22Rv1 (cell line): ENCODE results near the gene NFIA.

Experiments
- CTCF ChIP-seq: fragments of 450-650 bp; IDR thresholded peaks from 2 replicates; pipeline ENCODE4 v1.5.1; 2017; ENCODE audit warnings: mild to moderate bottlenecking
- ZFX ChIP-seq: fragments of 450-650 bp; IDR thresholded peaks from 2 replicates; pipeline ENCODE4 v1.6.1; 2017; ENCODE audit warnings: antibody characterized with exemption, borderline replicate concordance

GRCh38 chr1:61085983-61086644 is 3.8 kb downstream of the NFIA start:
- TF ChIP-seq CTCF (no peak), ZFX (no peak)
